GM19023 (cell line): ENCODE measurements around the gene EYA4.
"Not testable (repeated sequence)": the region's sequence is repeated elsewhere in the genome, so short reads cannot be mapped to it uniquely, and the experiment has no call there.

Experiments used
- ATAC-seq: cut with Tn5 transposase; IDR thresholded peaks from one replicate; pipeline ENCODE4 v1.9.1; 2021; ENCODE audit warnings: mild to moderate bottlenecking, moderate library complexity; ENCODE audit not compliant: unreplicated experiment

The EYA4 gene

GRCh38 chr6:133396233-133396983 lies 155.3 kb downstream of the EYA4 start:
- ATAC-seq = no peak

- ATAC-seq = no peak
These were observed 155.8 kb downstream of the EYA4 start for GRCh38 chr6:133396984-133397348.

GRCh38 chr6:133397601-133398000 lies 156.4 kb downstream of the EYA4 start:
- not testable (repeated sequence) for ATAC-seq

- no peak for ATAC-seq
These were observed 158.3 kb downstream of the EYA4 start for GRCh38 chr6:133399426-133399825.

- no peak for ATAC-seq
These were observed 163.0 kb downstream of the EYA4 start for GRCh38 chr6:133404151-133404550.

- no peak for ATAC-seq
These were observed 163.6 kb downstream of the EYA4 start for GRCh38 chr6:133404728-133405127.

- no peak for ATAC-seq
These were observed 166.4 kb downstream of the EYA4 start for GRCh38 chr6:133407320-133408100.

- ATAC-seq = no peak
These were observed 167.0 kb downstream of the EYA4 start for GRCh38 chr6:133408132-133408531.

- no peak for ATAC-seq
These were observed 167.4 kb downstream of the EYA4 start for GRCh38 chr6:133408543-133408942.

- no peak for ATAC-seq
These were observed 169.7 kb downstream of the EYA4 start for GRCh38 chr6:133410638-133411435.

GRCh38 chr6:133411757-133412156 lies 170.6 kb downstream of the EYA4 start:
- ATAC-seq = no peak

GRCh38 chr6:133415262-133415661 lies 174.1 kb downstream of the EYA4 start:
- no peak for ATAC-seq

GRCh38 chr6:133418108-133418507 lies 177.0 kb downstream of the EYA4 start:
- no peak for ATAC-seq

GRCh38 chr6:133423242-133423641 lies 182.1 kb downstream of the EYA4 start:
- no peak for ATAC-seq

- no peak for ATAC-seq
These were observed 183.2 kb downstream of the EYA4 start for GRCh38 chr6:133424359-133424758.

GRCh38 chr6:133426038-133426437 lies 184.9 kb downstream of the EYA4 start:
- ATAC-seq = no peak

GRCh38 chr6:133428295-133428694 lies 187.1 kb downstream of the EYA4 start:
- no peak for ATAC-seq

- no peak for ATAC-seq
These were observed 189.4 kb downstream of the EYA4 start for GRCh38 chr6:133430530-133430929.

GRCh38 chr6:133431031-133431430 lies 189.9 kb downstream of the EYA4 start:
- no peak for ATAC-seq

GRCh38 chr6:133432021-133432989 lies 191.1 kb downstream of the EYA4 start:
- no peak for ATAC-seq
